SIG-M5 (cell line): ENCODE results near the gene TSEN54.

Source experiments
- DNase-seq: peaks from one replicate; lab custom pipeline; 2025; lab: John Stamatoyannopoulos, UW

TSEN54 gene

GRCh38 chr17:75488693-75489510 lies 27.4 kb upstream of the TSEN54 start:
- DNase-seq, result no peak

- no peak for DNase-seq
Measured at GRCh38 chr17:75489511-75489955, 26.8 kb upstream of the TSEN54 start.

- no peak for DNase-seq
Measured at GRCh38 chr17:75490173-75490743, 26.1 kb upstream of the TSEN54 start.

- no peak for DNase-seq
Measured at GRCh38 chr17:75490953-75491649, 25.2 kb upstream of the TSEN54 start.

- DNase-seq, result no peak
Measured at GRCh38 chr17:75491680-75492079, 24.6 kb upstream of the TSEN54 start.

- DNase-seq, result no peak
Measured at GRCh38 chr17:75492555-75493168, 23.7 kb upstream of the TSEN54 start.

- DNase-seq, result no peak
Measured at GRCh38 chr17:75493476-75494129, 22.7 kb upstream of the TSEN54 start.

GRCh38 chr17:75494326-75494877 lies 21.9 kb upstream of the TSEN54 start:
- DNase-seq, result no peak

GRCh38 chr17:75496005-75496404 lies 20.3 kb upstream of the TSEN54 start:
- no peak for DNase-seq

- DNase-seq, result no peak
Measured at GRCh38 chr17:75498039-75498725, 18.1 kb upstream of the TSEN54 start.

GRCh38 chr17:75498726-75499213 lies 17.6 kb upstream of the TSEN54 start:
- DNase-seq, result no peak

- DNase-seq, result no peak
Measured at GRCh38 chr17:75499313-75500022, 16.9 kb upstream of the TSEN54 start.

GRCh38 chr17:75500419-75501216 lies 15.7 kb upstream of the TSEN54 start:
- no peak for DNase-seq

- no peak for DNase-seq
Measured at GRCh38 chr17:75501378-75502071, 14.8 kb upstream of the TSEN54 start.

GRCh38 chr17:75502072-75502720 lies 14.1 kb upstream of the TSEN54 start:
- no peak for DNase-seq

- no peak for DNase-seq
Measured at GRCh38 chr17:75502721-75503329, 13.5 kb upstream of the TSEN54 start.

GRCh38 chr17:75503337-75503950 lies 12.9 kb upstream of the TSEN54 start:
- DNase-seq, result no peak
